GM19468 (cell line): ENCODE measurements around the gene DIP2C.
"Not testable (repeated sequence)": the region's sequence is repeated elsewhere in the genome, so short reads cannot be mapped to it uniquely, and the experiment has no call there.

ENCODE experiments used
- ATAC-seq: cut with Tn5 transposase; IDR thresholded peaks from one replicate; pipeline ENCODE4 v1.9.1; 2021; ENCODE audit warnings: mild to moderate bottlenecking, moderate library complexity, moderate number of reproducible peaks; ENCODE audit not compliant: unreplicated experiment; ENCODE audit errors: extremely low read depth

Gene DIP2C

DNA sequence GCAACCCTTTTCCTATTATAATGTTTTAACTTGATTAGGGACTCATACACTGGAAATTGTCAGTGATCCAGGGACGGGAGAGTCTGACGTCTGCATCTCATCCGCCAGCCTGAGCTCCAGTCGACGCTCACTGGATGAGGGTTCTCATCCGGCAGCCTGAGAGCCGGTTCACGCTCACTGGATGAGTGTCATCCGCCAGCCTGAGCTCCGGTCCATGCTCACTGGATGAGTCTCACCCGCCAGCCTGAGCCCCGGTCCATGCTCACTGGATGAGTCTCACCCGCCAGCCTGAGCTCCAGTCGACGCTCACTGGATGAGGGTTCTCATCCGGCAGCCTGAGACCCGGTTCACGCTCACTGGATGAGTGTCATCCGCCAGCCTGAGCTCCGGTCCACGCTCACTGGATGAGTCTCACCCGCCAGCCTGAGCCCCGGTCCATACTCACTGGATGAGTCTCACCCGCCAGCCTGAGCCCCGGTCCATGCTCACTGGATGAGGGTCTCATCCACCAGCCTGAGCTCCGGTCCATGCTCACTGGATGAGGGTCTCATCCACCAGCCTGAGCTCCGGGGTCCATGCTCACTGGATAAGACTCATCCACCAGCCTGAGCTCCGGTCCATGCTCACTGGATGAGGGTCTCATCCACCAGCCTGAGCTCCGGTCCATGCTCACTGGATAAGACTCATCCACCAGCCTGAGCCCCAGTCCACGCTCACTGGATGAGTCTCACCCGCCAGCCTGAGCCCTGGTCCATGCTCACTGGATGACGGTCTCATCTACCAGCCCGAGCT, 209.6 kb downstream of the DIP2C start:
- not testable (repeated sequence) for ATAC-seq

DNA sequence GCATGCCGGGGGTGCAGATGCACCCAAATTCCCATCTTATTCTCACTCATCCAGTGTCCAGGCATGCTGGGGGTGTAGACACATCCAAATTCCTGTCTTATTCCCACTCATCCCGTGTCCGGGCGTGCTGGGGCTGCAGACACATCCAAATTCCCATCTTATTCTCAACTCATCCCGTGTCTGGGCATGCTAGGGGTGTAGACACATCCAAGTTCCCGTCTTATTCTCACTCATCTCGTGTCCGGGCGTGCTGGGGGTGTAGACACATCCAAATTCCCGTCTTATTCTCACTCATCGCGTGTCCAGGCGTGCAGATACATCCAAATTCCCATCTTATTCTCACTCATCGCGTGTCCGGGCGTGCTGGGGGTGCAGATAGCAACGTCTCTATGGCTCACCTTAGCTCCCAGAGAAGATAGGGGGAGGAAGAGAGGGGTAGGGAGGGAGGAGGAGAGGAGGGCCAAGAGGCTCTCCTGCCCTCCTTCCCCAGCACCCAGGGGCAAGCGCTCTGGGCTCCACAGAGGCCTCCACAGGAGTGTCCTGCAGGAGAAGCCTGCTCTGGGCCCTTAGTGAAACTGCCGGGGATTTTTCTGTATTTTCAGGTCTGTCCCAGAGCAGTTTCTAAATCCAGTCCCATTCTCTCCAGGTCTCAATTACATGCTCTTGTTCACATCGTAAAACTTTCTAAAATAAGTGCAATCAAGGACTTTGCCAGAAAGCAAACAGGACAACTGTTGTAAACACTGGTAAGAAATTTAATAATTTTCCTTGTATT, 210.8 kb downstream of the DIP2C start:
- no peak for ATAC-seq

- ATAC-seq, result no peak
Observed at GRCh38 chr10:477620-478019, 211.8 kb downstream of the DIP2C start.

GRCh38 chr10:476455-476780, 213.1 kb downstream of the DIP2C start:
- ATAC-seq, result no peak

DNA sequence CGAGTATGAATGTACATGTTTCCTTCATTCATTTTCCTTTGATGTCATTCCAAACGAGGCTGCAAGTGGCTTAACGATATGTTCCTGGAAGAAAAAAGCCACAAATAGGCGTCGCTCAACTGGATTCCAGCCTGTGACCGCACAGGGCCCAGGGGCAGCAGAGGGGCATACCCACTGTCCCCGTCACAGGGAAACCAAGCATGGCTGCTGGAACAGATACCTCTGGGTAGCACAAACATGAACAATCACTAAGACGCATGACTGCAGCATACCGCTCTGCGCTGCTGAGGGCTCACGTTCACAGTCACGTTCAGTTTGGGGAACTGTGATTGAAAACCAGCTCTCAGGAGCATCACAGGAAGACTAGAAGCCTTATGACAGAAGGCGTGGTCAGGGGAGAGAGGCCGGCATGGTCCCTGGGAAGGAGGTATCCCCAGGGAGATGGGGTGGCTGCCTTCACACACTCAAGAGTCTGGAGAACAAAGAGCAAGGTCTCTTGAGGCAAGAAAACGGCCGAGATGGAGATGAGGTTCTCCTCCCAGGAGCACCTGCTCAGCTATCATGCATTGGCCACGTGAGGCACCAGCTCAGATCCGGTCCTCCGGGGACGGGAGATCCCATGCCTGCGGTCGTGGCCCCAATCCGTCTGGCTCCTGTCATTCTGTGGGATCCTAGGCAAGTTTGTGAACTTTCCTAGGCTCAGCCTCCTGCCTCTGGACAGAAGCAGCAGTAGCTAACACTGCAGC, 213.6 kb downstream of the DIP2C start:
- ATAC-seq, result no peak

GRCh38 chr10:474946-475345, 214.5 kb downstream of the DIP2C start:
- ATAC-seq, result no peak

DNA sequence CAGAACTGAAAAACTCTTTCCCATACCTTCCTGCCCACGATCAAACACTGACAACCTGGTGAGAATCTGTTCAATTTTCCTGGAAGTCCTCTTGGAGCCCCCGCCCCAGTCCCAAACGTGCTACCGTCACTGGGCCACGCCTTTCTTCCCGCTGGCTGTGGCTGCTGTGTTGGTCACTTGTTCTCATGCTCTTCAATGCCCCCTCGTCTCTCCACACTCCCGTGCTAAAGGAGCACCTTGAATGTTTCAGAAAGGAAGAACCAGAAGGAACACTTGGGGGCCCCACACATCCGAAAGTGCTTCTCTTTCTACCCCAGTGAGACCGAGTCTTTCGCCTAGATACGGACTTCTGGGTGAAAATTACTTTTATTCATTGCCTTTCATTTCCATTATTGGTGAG, 215.1 kb downstream of the DIP2C start:
- no peak for ATAC-seq

DNA sequence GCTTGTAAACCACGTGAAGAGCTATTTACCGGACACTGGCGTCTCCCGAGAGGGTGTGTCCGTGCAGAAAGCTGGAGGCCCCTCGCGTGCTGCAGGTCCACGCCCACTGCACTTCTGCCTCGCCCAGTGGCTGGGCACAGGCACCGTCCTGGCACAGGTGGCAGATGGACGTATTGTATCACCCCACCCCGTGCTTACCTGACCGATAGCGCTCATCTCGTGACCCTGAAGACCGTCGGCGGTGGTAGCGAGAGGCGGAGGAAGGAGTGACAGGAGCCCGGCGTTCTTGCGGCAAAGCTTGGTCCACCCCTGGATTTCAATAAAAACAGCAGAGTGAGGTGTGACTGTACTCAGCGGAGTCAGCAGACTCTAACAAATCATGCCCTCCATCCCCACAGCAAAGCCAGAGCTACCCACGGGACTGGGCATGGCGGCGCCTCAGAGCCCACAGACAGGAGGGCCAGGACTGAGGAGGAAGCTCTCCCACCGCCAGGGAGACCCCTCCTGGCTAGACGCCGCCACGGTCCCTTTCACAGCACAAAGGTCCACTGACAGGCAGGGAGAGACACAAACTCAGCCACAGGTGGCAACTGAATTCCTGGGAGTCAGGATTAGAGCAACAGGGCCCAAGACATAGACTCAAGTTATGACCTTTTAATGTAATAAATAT, 217.1 kb downstream of the DIP2C start:
- ATAC-seq, result no peak

GRCh38 chr10:470339-471003, 219.0 kb downstream of the DIP2C start:
- ATAC-seq, result no peak

GRCh38 chr10:469947-470338, 219.5 kb downstream of the DIP2C start:
- ATAC-seq, result no peak

DNA sequence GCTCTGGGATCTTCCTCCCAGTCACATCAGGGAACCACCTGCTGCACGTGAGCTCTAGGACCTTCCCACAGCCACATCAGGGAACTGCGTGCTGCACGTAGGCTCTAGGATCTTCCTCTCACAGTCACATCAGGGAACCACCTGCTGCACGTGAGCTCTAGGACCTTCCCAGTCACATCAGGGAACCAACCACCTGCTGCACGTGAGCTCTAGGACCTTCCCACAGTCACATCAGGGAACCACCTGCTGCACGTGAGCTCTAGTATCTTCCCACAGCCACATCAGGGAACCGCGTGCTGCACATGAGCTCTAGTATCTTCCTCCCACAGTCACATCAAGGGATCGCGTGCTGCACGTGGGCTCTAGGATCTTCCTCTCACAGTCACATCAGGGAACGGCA, 229.7 kb downstream of the DIP2C start:
- ATAC-seq, result no peak

DNA sequence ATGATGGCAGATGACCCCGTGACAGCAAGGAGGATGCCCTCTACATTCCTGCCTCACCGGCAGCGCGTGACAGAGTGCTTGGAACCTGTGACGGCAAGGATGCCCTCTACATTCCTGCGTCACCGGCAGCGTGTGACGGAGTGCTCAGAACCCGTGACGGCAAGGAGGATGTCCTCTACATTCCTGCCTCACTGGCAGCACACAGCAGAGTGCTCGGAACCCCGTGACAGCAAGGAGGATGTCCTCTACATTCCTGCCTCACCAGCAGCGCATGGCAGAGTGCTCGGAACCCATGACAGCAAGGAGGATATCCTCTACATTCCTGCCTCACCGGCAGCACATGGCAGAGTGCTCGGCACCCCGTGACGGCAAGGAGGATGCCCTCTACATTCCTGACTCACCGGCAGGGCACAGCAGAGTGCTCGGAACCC, 231.0 kb downstream of the DIP2C start:
- no peak for ATAC-seq

DNA sequence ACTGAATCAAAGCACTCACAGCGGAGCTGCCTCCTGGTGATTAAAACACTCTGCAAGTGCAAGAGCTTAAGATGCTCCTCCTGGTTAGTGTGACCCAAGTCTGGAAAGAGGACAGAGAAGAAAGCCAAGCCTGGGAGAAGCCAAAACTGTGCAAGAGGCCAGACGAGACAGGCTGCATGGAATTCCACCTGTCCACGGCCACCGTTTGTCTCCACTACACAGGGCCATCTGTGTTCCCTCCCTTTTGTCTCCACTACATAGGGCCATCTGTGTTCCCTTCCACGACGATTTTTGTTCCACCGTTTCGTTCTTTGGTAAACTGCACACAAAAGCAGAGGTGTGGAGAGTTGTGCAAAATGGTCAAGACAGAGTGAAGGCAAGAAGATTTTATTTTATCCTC, 233.0 kb downstream of the DIP2C start:
- no peak for ATAC-seq

DNA sequence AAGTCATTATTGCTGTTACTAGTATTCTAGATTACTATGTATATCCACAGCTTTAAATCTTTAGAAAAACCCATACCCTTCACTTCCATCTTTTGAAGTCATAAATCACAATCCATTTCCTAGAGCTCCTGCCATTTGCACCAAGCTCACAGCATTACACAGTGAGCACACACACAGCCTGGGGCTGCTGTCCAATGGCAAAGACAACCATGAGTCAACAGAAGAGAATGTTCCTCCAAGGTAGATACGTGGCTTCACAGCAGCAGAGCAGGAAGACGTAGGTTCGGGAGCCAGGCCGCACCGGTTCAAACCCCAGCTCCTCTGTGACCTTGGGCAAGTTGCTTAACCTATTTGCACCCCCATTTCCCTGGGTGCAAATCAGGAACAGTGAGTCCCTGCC, 234.6 kb downstream of the DIP2C start:
- no peak for ATAC-seq

DNA sequence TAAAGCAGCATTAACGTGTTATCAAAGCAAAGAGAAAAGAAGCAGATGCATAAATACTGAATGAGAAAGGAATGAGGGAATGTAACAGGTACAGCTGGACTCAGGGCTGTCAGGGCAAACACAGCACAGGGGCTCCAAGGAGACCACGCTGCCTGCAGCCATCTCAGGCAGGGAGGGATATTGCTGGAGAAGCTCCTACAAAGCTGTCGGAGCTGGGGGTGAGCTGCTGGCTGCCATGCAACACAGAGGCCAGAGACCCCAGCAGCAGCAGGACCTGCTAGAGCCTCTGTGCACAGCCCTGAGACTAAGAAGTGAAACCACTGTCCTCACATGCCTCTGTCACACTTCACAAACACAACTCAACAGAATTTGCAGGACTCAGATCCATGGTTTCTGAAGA, 235.8 kb downstream of the DIP2C start:
- ATAC-seq, result no peak

GRCh38 chr10:452512-453426, 236.7 kb downstream of the DIP2C start:
- no peak for ATAC-seq

DNA sequence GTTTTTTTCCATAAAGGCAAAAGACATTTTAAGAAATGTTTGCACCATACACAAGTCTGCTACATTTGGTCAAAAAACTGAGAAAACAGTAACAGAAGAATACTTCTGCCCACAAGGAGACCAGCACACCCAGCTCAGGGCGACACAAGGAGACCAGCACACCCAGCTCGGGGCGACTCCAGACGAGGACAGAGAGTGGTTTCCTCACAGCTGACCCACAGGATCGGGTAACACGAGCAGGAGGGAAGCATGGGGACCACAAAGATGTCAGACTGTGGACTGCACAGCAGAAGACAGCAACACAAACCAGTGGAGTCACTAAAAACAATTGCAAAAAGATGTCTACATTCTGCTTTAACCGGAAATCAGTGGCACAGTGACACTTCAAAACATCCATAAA, 237.6 kb downstream of the DIP2C start:
- ATAC-seq, result no peak

DNA sequence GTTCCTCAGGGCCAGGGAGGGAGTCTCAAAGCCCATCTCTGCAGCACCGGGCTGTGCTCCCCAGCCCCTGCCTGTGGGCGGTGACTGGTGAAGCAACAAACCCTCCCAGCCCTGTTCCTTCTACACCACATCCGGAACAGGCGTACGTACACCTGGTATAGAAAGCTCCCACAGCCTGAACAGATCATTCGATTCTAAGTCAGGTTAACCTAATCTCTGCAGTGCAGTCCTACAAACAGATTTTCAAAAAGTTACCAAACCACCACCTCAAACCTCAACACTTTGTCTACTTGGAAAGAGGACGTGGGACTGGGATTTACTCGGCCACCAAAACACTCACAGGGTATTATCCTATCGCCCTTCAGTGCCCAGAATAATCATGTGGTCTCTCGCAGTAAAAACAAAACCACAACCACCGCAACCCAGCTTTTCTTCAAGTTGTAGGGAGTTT, 238.4 kb downstream of the DIP2C start:
- ATAC-seq, result no peak

DNA sequence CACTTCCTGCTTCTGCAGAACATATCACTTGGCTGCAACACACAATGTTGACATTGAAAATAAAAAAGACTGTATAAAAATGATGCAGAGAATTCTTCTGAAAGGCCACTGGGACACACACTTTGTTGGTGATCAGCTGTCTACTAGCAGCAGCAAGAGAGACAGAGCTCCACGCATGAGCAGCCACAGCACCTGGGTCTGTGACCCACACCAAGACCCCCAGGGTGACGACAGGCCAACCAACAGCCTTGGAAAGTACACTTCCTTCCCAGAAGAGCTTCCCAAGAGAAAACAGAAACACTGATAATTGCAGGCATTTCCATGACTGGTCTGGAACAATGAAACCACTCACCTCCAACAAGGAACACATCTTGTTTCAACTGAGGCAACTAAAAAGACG, 239.0 kb downstream of the DIP2C start:
- ATAC-seq, result no peak
